GM23248 (cell line): ENCODE measurements around the gene DSN1.

Source experiments
- EZH2 ChIP-seq: fragments of 200-600 bp; sonication (generic); IDR thresholded peaks from 2 replicates; pipeline ENCODE4 v1.6.1; 2018; ENCODE audit warnings: antibody characterized with exemption, mild to moderate bottlenecking; ENCODE audit not compliant: insufficient read depth, poor library complexity, severe bottlenecking
- EZH2phosphoT487 ChIP-seq: fragments of 200-600 bp; sonication (generic); IDR thresholded peaks from 2 replicates; pipeline ENCODE4 v1.6.1; 2018; ENCODE audit warnings: antibody characterized with exemption, moderate library complexity, mild to moderate bottlenecking, low read depth; ENCODE audit not compliant: insufficient read depth

- TF ChIP-seq EZH2phosphoT487 = no peak
- TF ChIP-seq EZH2 = no peak
Measured at GRCh38 chr20:36786663-36787062, 13.1 kb upstream of the DSN1 start.
